MM.1S (cell line): Measurements from ENCODE around the gene RARS1.

Experiments
- DNase-seq: peaks from one replicate; pipeline ENCODE4 v3.0.0-alpha.2; 2015
- H2AFZ ChIP-seq: fragments of 300-600 bp; sonication (generic); 2 replicates; pipeline ENCODE4 v1.6.0; 2016; ENCODE audit warnings: antibody characterized with exemption, low read length
- H3F3A ChIP-seq: fragments of 300-600 bp; sonication (generic); 2 replicates; pipeline ENCODE4 v1.6.1; 2016; ENCODE audit warnings: mild to moderate bottlenecking, antibody characterized with exemption, low read length, moderate library complexity, mixed read lengths; ENCODE audit not compliant: insufficient read depth
- H3K27ac ChIP-seq: fragments of 300-600 bp; sonication (generic); 2 replicates; pipeline ENCODE4 v1.5.1; 2016; ENCODE audit warnings: mild to moderate bottlenecking, low read length
- H3K27me3 ChIP-seq: fragments of 300-600 bp; sonication (generic); replicated peaks from 2 replicates; pipeline ENCODE4 v1.6.0; 2016; ENCODE audit warnings: low read length; ENCODE audit not compliant: insufficient read depth
- H3K36me3 ChIP-seq: fragments of 300-600 bp; sonication (generic); replicated peaks from 2 replicates; pipeline ENCODE4 v1.6.1; 2016; ENCODE audit warnings: mild to moderate bottlenecking, low read length, mixed read lengths; ENCODE audit not compliant: insufficient read depth
- H3K4me1 ChIP-seq: fragments of 300-600 bp; sonication (generic); 2 replicates; pipeline ENCODE4 v1.6.1; 2016; ENCODE audit warnings: low read length, mixed read lengths
- H3K4me2 ChIP-seq: fragments of 300-600 bp; sonication (generic); 2 replicates; pipeline ENCODE4 v1.6.0; 2016; ENCODE audit warnings: low read depth, low read length
- H3K4me3 ChIP-seq: fragments of 300-600 bp; sonication (generic); 2 replicates; pipeline ENCODE4 v1.5.1; 2016; ENCODE audit warnings: low read length, mixed read lengths
- H3K79me2 ChIP-seq: fragments of 300-600 bp; sonication (generic); 2 replicates; pipeline ENCODE4 v1.6.1; 2016; ENCODE audit warnings: mixed run types, low read length, mixed read lengths
- H3K9ac ChIP-seq: fragments of 300-600 bp; sonication (generic); 2 replicates; pipeline ENCODE4 v1.6.1; 2016; ENCODE audit warnings: low read length, mixed read lengths
- H3K9me2 ChIP-seq: fragments of 300-600 bp; sonication (generic); replicated peaks from 2 replicates; pipeline ENCODE4 v1.6.1; 2016; ENCODE audit warnings: mild to moderate bottlenecking, low read length, mixed read lengths; ENCODE audit not compliant: insufficient read depth
- H3K9me3 ChIP-seq: fragments of 300-600 bp; sonication (generic); replicated peaks from 2 replicates; pipeline ENCODE4 v1.6.1; 2016; ENCODE audit warnings: mild to moderate bottlenecking, low read length, mixed read lengths; ENCODE audit not compliant: insufficient read depth
- H4K20me1 ChIP-seq: fragments of 300-600 bp; sonication (generic); 2 replicates; pipeline ENCODE4 v1.6.1; 2016; ENCODE audit warnings: mild to moderate bottlenecking, low read length, moderate library complexity, mixed read lengths; ENCODE audit not compliant: insufficient read depth
- EZH2 ChIP-seq: fragments of 300-600 bp; sonication (generic); optimal IDR thresholded peaks from 2 replicates; pipeline ENCODE3; 2017; ENCODE audit warnings: low read depth, mild to moderate bottlenecking, antibody characterized with exemption, low read length, mixed read lengths
- EZH2phosphoT487 ChIP-seq: fragments of 300-600 bp; sonication (generic); IDR thresholded peaks from 2 replicates; pipeline ENCODE4 v1.6.1; 2018; ENCODE audit warnings: antibody characterized with exemption, low read length
- TF ChIP-seq, protein P1 (sequence below): fragments of 300-600 bp; sonication (generic); IDR thresholded peaks from 2 replicates; pipeline ENCODE4 v1.5.1; 2016; ENCODE audit warnings: antibody characterized with exemption, low read length, mixed read lengths

Gene RARS1

DNA sequence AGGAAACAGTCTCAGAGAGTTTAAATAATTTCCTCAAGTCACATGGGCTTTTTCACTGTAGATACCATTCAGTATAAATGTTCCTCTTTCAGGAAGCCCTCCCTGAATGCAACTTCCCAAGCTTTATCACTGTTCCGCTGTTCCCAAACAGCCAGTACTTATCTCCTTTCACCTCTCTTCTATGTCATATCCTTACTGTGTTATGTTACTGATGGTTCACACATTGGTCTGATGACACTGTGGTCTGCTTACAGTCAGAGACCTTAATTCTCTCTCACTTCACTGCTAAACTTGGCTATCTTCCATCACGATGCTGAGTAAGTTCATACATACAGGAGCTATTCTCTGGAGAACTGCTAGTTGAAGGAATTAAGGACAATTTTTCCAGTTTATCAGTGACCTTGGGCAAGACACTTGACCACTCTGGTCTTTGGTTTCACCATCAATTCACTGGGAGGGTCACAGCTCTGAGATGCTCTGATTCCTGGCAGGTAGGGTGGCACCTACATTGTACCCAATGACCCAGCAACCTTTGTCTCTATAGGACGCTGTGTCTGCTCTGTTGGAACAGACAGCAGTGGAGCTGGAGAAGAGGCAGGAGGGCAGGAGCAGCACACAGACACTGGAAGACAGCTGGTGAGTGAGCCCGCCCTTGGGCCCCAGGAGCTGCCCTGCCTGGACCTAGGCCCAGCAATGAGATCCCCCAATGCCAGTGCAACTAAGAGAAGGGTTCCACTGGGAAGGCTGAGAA, 42.1 kb upstream of the RARS1 start:
- Histone ChIP-seq H3K4me3 (no peak overlapping the region), H3K27ac (no peak overlapping the region), H3K36me3 (no peaks in the 10 kb centered on the region), H3K9me2 (no peaks in the 10 kb centered on the region), H3K4me1 (no peaks in the 10 kb centered on the region), H3K4me2 (no peak overlapping the region), H3K79me2 (no peaks in the 10 kb centered on the region), H3F3A (no peaks in the 10 kb centered on the region), H2AFZ (no peak overlapping the region), H3K9me3 (no peaks in the 10 kb centered on the region), H3K9ac (no peak overlapping the region), H4K20me1 (no peaks in the 10 kb centered on the region), H3K27me3 (no peaks in the 10 kb centered on the region)
- TF ChIP-seq EZH2phosphoT487 (no peak), EZH2 (no peak)
- TF ChIP-seq, protein P1, sequence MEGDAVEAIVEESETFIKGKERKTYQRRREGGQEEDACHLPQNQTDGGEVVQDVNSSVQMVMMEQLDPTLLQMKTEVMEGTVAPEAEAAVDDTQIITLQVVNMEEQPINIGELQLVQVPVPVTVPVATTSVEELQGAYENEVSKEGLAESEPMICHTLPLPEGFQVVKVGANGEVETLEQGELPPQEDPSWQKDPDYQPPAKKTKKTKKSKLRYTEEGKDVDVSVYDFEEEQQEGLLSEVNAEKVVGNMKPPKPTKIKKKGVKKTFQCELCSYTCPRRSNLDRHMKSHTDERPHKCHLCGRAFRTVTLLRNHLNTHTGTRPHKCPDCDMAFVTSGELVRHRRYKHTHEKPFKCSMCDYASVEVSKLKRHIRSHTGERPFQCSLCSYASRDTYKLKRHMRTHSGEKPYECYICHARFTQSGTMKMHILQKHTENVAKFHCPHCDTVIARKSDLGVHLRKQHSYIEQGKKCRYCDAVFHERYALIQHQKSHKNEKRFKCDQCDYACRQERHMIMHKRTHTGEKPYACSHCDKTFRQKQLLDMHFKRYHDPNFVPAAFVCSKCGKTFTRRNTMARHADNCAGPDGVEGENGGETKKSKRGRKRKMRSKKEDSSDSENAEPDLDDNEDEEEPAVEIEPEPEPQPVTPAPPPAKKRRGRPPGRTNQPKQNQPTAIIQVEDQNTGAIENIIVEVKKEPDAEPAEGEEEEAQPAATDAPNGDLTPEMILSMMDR = no peak
- DNase-seq = no peak

DNA sequence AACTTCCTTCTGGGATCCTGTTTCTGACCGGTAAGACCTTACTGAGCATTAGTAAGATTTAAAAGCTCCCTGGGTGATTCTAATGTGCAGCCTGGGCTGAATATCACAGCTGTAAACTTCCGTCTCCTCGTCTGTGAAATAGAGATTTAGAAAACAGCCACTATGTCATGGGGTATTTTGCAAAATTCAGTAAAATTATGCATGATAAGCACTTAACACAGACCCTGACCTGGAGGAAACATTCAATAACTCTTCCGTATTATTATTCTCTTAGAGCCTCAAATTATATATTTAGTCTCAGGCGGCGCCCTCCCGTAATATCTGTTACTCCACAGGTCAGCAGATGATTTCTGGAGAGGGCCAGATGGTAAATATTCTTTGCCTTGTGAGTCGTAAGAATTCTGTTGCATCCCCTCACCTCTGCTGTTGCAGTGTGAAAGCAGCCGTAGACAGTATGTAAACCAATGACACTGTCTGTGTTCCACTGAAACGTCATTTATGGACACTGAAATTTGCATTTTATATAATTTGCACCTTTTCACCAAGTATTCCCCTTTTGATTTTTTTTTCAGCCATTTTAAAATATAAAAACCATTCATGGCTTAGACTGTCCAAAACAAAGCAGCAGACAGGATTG, 39.2 kb upstream of the RARS1 start:
- H3K79me2 ChIP-seq = no peaks in the 10 kb centered on the region
- H3K4me2 ChIP-seq = no peak overlapping the region
- H3K27me3 ChIP-seq = no peaks in the 10 kb centered on the region
- H3K4me1 ChIP-seq = no peaks in the 10 kb centered on the region
- no peaks in the 10 kb centered on the region for H3K36me3 ChIP-seq
- H4K20me1 ChIP-seq = no peaks in the 10 kb centered on the region
- no peak overlapping the region for H3K4me3 ChIP-seq
- TF ChIP-seq, protein P1 = no peak
- TF ChIP-seq EZH2phosphoT487 = no peak
- no peak for TF ChIP-seq EZH2
- H3F3A ChIP-seq = no peaks in the 10 kb centered on the region
- H3K9me3 ChIP-seq = no peaks in the 10 kb centered on the region
- no peak overlapping the region for H2AFZ ChIP-seq
- H3K9me2 ChIP-seq = no peaks in the 10 kb centered on the region
- DNase-seq = no peak
- no peak overlapping the region for H3K9ac ChIP-seq
- no peak overlapping the region for H3K27ac ChIP-seq

DNA sequence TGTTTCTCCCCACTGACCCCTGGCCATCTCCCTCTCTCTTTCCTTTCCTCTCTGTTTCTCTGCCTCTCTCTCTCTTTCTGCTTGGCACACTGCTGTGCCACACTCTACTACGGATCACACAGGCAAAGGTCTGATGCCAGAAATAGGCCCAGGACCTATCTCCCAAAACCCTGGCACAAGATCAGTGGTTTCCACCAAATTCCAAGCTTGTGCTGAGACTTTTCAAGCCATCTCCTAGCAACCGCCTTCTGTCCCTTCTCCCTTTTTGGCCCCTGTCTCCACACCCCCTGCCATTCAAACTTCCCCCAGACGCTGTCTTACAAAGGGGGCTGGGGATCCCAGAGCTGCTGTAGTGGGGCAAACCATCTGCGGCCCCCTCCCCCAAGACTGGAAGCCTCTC, 38.5 kb upstream of the RARS1 start:
- Histone ChIP-seq H3K36me3 (no peaks in the 10 kb centered on the region), H3K27ac (no peak overlapping the region), H3K9me2 (no peaks in the 10 kb centered on the region), H3K4me2 (no peak overlapping the region), H3K4me1 (no peaks in the 10 kb centered on the region), H3K4me3 (no peak overlapping the region), H3K9me3 (no peaks in the 10 kb centered on the region), H2AFZ (no peak overlapping the region), H3K27me3 (no peaks in the 10 kb centered on the region), H3K79me2 (no peaks in the 10 kb centered on the region), H4K20me1 (no peaks in the 10 kb centered on the region), H3F3A (no peaks in the 10 kb centered on the region), H3K9ac (no peak overlapping the region)
- no peak for DNase-seq
- TF ChIP-seq EZH2phosphoT487 = no peak
- TF ChIP-seq, protein P1 = no peak
- TF ChIP-seq EZH2 = no peak
